GM18951 (cell line): ENCODE measurements around the gene ZNF497.
A peak's percentile ranks its signal among the peaks of the same experiment; 100 is the strongest.
"Not testable (repeated sequence)": the region's sequence is repeated elsewhere in the genome, so short reads cannot be mapped to it uniquely, and the experiment has no call there.

Source experiments
- POLR2A ChIP-seq: IDR thresholded peaks from 4 replicates; pipeline ENCODE4 v1.6.1; 2011; ENCODE audit warnings: mild to moderate bottlenecking; ENCODE audit not compliant: insufficient read length, insufficient read depth; ENCODE audit errors: extremely low read depth
- in situ Hi-C: fragments of 300-500 bp; cut with MboI; formaldehyde crosslinking; loops from one replicate; pipeline ENCODE4 v1.12.0; 2022; ENCODE audit warnings: low sequenced_read_pairs, mixed read lengths, inconsistent platforms; ENCODE audit not compliant: unreplicated experiment

The ZNF497 gene

GRCh38 chr19:58362272-58362994, at the start of gene ZNF497:
Gene ZNF497, minus strand, starts transcription at chr19:58362751. Its CDS starts 5,116 bp downstream, at chr19:58357635.
- in situ Hi-C loops: no loop called here
- peak; percentile 84 for TF ChIP-seq POLR2A

GRCh38 chr19:58409010-58409790, 46.6 kb upstream of the ZNF497 start:
- no peak for TF ChIP-seq POLR2A
- in situ Hi-C loops: no loop called here

- peak; percentile 85 for TF ChIP-seq POLR2A
- in situ Hi-C loops: no loop called here
These were observed 45.8 kb upstream of the ZNF497 start, which contains the start of gene ZNF584 for GRCh38 chr19:58408152-58409009. Gene ZNF584, plus strand, starts transcription at chr19:58408649. Its CDS starts 499 bp downstream, at chr19:58409148.

GRCh38 chr19:58407658-58408151, 45.2 kb upstream of the ZNF497 start:
- TF ChIP-seq POLR2A: no peak
- in situ Hi-C loops: no loop called here

- no peak for TF ChIP-seq POLR2A
These were observed 44.5 kb upstream of the ZNF497 start for GRCh38 chr19:58406818-58407657.

GRCh38 chr19:58403920-58404478, 41.4 kb upstream of the ZNF497 start:
- in situ Hi-C loops: not testable (repeated sequence)

More at GRCh38 chr19:58406818-58407657, 44.5 kb upstream of the ZNF497 start:
- in situ Hi-C loops: no loop called here

- in situ Hi-C loops: no loop called here
- no peak for TF ChIP-seq POLR2A
These were observed 39.4 kb upstream of the ZNF497 start for GRCh38 chr19:58401840-58402421.

GRCh38 chr19:58400916-58401839, 38.6 kb upstream of the ZNF497 start:
- in situ Hi-C loops: no loop called here
- peak; percentile 86 for TF ChIP-seq POLR2A

- in situ Hi-C loops: no loop called here
- no peak for TF ChIP-seq POLR2A
These were observed 37.9 kb upstream of the ZNF497 start for GRCh38 chr19:58400316-58400915.

- in situ Hi-C loops: no loop called here
- no peak for TF ChIP-seq POLR2A
These were observed 37.4 kb upstream of the ZNF497 start for GRCh38 chr19:58399903-58400302.
